H1 (cell line): Measurements from ENCODE around the gene RBM15B. TPM values are rescaled to one million over a fixed set of nuclear protein-coding genes. Genes with fewer than 3 reads are reported as not detected.

Experiments used
- CTCF ChIA-PET: fragments of 300-600 bp; sonication (Branson Sonifier 250); formaldehyde crosslinking; loops from one replicate; lab custom pipeline; 2021; ENCODE audit not compliant: partially characterized antibody; lab: Charles Lee
- POLR2A ChIA-PET: fragments of 300-600 bp; sonication (Branson Sonifier 250); formaldehyde crosslinking; loops from one replicate; lab custom pipeline; 2021; ENCODE audit warnings: inconsistent platforms; ENCODE audit not compliant: partially characterized antibody; lab: Charles Lee
- DNase-seq, 2 experiments: peaks; one replicate each; pipeline versions ENCODE4 v3.0.0 to v3.0.0-alpha.2; 2010 to 2022; ENCODE audit warnings: low spot score in 2 of 2, low read depth in 1 of 2, mixed read lengths in 1 of 2
- FAIRE-seq: peaks from 2 replicates; lab custom pipeline; 2011; peaks lifted over from hg19 to GRCh38; lab: Jason Lieb, UNC
- H2AFZ ChIP-seq: 2 replicates; pipeline ENCODE4 v1.8.1; 2012; ENCODE audit warnings: low read length, inconsistent platforms
- H2AK5ac ChIP-seq: 2 replicates; pipeline ENCODE4 v1.6.1; 2013; ENCODE audit warnings: low read depth, low read length
- H2BK120ac ChIP-seq: replicated peaks from 2 replicates; pipeline ENCODE3; 2013; ENCODE audit warnings: low read depth, low read length, inconsistent platforms
- H2BK12ac ChIP-seq: 2 replicates; pipeline ENCODE4 v1.6.1; 2013; ENCODE audit warnings: low read depth, low read length
- H2BK15ac ChIP-seq: 2 replicates; pipeline ENCODE4 v1.6.1; 2013; ENCODE audit warnings: low read length
- H2BK20ac ChIP-seq: 2 replicates; pipeline ENCODE4 v1.6.1; 2013; ENCODE audit warnings: low read length
- H2BK5ac ChIP-seq: 2 replicates; pipeline ENCODE4 v1.6.1; 2013; ENCODE audit warnings: low read depth, low read length
- H3K14ac ChIP-seq: 2 replicates; pipeline ENCODE4 v1.6.1; 2013; ENCODE audit warnings: inconsistent platforms; ENCODE audit not compliant: insufficient read length
- H3K18ac ChIP-seq: 2 replicates; pipeline ENCODE4 v1.6.1; 2013; ENCODE audit warnings: low read length; ENCODE audit errors: extremely low read depth
- H3K23ac ChIP-seq: 2 replicates; pipeline ENCODE4 v1.6.1; 2013; ENCODE audit warnings: inconsistent platforms; ENCODE audit not compliant: insufficient read length
- H3K23me2 ChIP-seq: 2 replicates; pipeline ENCODE4 v1.6.1; 2013; ENCODE audit warnings: low read depth, low read length
- H3K27ac ChIP-seq: 2 replicates; pipeline ENCODE4 v1.6.1; 2011; ENCODE audit warnings: low read depth, low read length, inconsistent platforms
- H3K27me3 ChIP-seq, 4 experiments: replicated peaks in 1 of 4; 1 replicate in 1 of 4; 2 replicates in 3 of 4; pipeline versions ENCODE4 v1.6.1 to v1.8.1; 2011 to 2013; ENCODE audit warnings: low read length in 3 of 4, mild to moderate bottlenecking in 3 of 4, inconsistent platforms in 2 of 4, mixed read lengths in 2 of 4, moderate library complexity in 1 of 4; ENCODE audit not compliant: control insufficient read depth in 3 of 4, insufficient read depth in 3 of 4; ENCODE audit errors: extremely low read depth in 1 of 4
- H3K36me3 ChIP-seq, 4 experiments: 2 replicates each; pipeline versions ENCODE4 v1.6.1 to v1.8.1; 2011 to 2013; ENCODE audit warnings: mild to moderate bottlenecking in 4 of 4, low read length in 3 of 4, moderate library complexity in 2 of 4, control low read depth in 1 of 4, inconsistent platforms in 1 of 4; ENCODE audit not compliant: insufficient read depth in 4 of 4, control insufficient read depth in 2 of 4
- H3K4ac ChIP-seq: replicated peaks from 2 replicates; pipeline ENCODE3; 2013; ENCODE audit warnings: low read length, low read depth, mixed read lengths, inconsistent platforms; ENCODE audit not compliant: insufficient read length
- H3K4me1 ChIP-seq, 4 experiments: replicated peaks in 1 of 4; 1 replicate in 1 of 4; 2 replicates in 3 of 4; pipeline versions ENCODE4 v1.6.1 to v1.8.1; 2011 to 2013; ENCODE audit warnings: low read length in 3 of 4, inconsistent platforms in 2 of 4, mixed read lengths in 1 of 4; ENCODE audit not compliant: insufficient read depth in 4 of 4, control insufficient read depth in 3 of 4
- H3K4me2 ChIP-seq, 2 experiments: 2 replicates each; pipeline versions ENCODE4 v1.6.1 to v1.8.1; 2011 to 2013; ENCODE audit warnings: low read depth in 2 of 2, low read length in 2 of 2, control low read depth in 1 of 2, inconsistent platforms in 1 of 2, mild to moderate bottlenecking in 1 of 2; ENCODE audit not compliant: insufficient read depth in 1 of 2
- H3K4me3 ChIP-seq, 4 experiments: fragments of 200-600, 300-600 bp in 1 of 4; sonication (generic), shearing (Covaris generic), sonication (Bioruptor Twin) in 1 of 4; 2 replicates each; pipeline versions ENCODE4 v1.5.1 to v1.8.1; 2011 to 2016; ENCODE audit warnings: low read length in 4 of 4, low read depth in 3 of 4, control low read depth in 2 of 4, inconsistent platforms in 2 of 4, mild to moderate bottlenecking in 2 of 4, mixed read lengths in 1 of 4, moderate library complexity in 1 of 4; ENCODE audit not compliant: insufficient read depth in 2 of 4; ENCODE audit errors: extremely low read depth in 1 of 4
- H3K56ac ChIP-seq: replicated peaks from 2 replicates; pipeline ENCODE3; 2013; ENCODE audit warnings: low read depth, mild to moderate bottlenecking, mixed read lengths, low read length, inconsistent platforms; ENCODE audit not compliant: insufficient read length
- H3K79me1 ChIP-seq: 2 replicates; pipeline ENCODE4 v1.6.1; 2013; ENCODE audit warnings: low read depth, low read length, control low read depth
- H3K79me2 ChIP-seq, 2 experiments: 2 replicates each; pipeline versions ENCODE4 v1.6.1 to v1.8.1; 2012 to 2013; ENCODE audit warnings: low read length in 2 of 2, mild to moderate bottlenecking in 2 of 2, inconsistent platforms in 1 of 2; ENCODE audit not compliant: insufficient read depth in 2 of 2, control insufficient read depth in 1 of 2
- H3K9ac ChIP-seq, 4 experiments: replicated peaks in 1 of 4; 1 replicate in 1 of 4; 2 replicates in 3 of 4; pipeline versions ENCODE4 v1.6.1 to v1.8.1; 2011 to 2013; ENCODE audit warnings: low read depth in 3 of 4, low read length in 3 of 4, control low read depth in 2 of 4, mild to moderate bottlenecking in 2 of 4, moderate library complexity in 2 of 4, inconsistent platforms in 1 of 4; ENCODE audit errors: extremely low read depth in 1 of 4
- H3K9me3 ChIP-seq, 2 experiments: 2 replicates each; pipeline versions ENCODE4 v1.6.1 to v1.8.1; 2012 to 2013; ENCODE audit warnings: mild to moderate bottlenecking in 2 of 2, moderate library complexity in 2 of 2, control low read depth in 1 of 2, inconsistent platforms in 1 of 2, low read depth in 1 of 2, low read length in 1 of 2, mixed read lengths in 1 of 2; ENCODE audit not compliant: insufficient read depth in 2 of 2
- H4K20me1 ChIP-seq, 2 experiments: replicated peaks in 1 of 2; 2 replicates each; pipeline versions ENCODE3 to v1.8.1; 2011 to 2013; ENCODE audit warnings: inconsistent platforms in 2 of 2, low read length in 2 of 2, mild to moderate bottlenecking in 1 of 2; ENCODE audit not compliant: insufficient read depth in 2 of 2, control insufficient read depth in 1 of 2
- H4K5ac ChIP-seq: 2 replicates; pipeline ENCODE4 v1.6.1; 2013; ENCODE audit warnings: low read length, low read depth, mixed read lengths, inconsistent platforms; ENCODE audit not compliant: insufficient read length
- H4K8ac ChIP-seq: 2 replicates; pipeline ENCODE4 v1.8.0; 2013; ENCODE audit warnings: mild to moderate bottlenecking, moderate library complexity, low read length, inconsistent platforms; ENCODE audit not compliant: insufficient read depth; ENCODE audit errors: extremely low read depth
- H4K91ac ChIP-seq: replicated peaks from 2 replicates; pipeline ENCODE3; 2013; ENCODE audit warnings: low read length, mixed read lengths, inconsistent platforms; ENCODE audit not compliant: insufficient read length
- BCL11A ChIP-seq, 2 experiments: IDR thresholded peaks; one replicate each; pipeline ENCODE4 v1.6.1; 2011; ENCODE audit warnings: low read depth in 2 of 2, low read length in 2 of 2, mild to moderate bottlenecking in 2 of 2
- POLR2AphosphoS5 ChIP-seq: IDR thresholded peaks from 2 replicates; pipeline ENCODE4 v1.6.1; 2011; ENCODE audit warnings: low read depth, low read length
- WGBS, 2 experiments: shearing (Covaris generic) in 1 of 2; methylation state at CpG; one replicate each; pipeline versions ENCODE4 v1.1.6 to v1.1.7; 2013 to 2015; ENCODE audit warnings: low lambda C conversion rate in 2 of 2, mixed read lengths in 2 of 2, inconsistent platforms in 1 of 2, low coverage in 1 of 2, missing lambda C conversion rate in 1 of 2; ENCODE audit not compliant: insufficient replicate concordance in 2 of 2, insufficient coverage in 1 of 2, insufficient read length in 1 of 2; ENCODE audit errors: extremely low coverage in 1 of 2, missing lambda C conversion rate in 1 of 2; 5-methylcytosine and 5-hydroxymethylcytosine counted together
- polyA plus RNA-seq, 7 experiments: library from polyadenylated mRNA; depleted of rRNA in 3 of 7; stranded (reverse) in 5 of 7; unstranded in 2 of 7; fragments of >200 nt in 5 of 7; fragments of 200-250 nt in 2 of 7; gene quantifications; 1 replicate in 5 of 7; 2 replicates in 1 of 7; 4 replicates in 1 of 7; pipeline versions ENCODE4 v1.2.1 to v1.2.3, GENCODE V29; 2011 to 2013; ENCODE audit warnings: missing spikeins in 2 of 7, mixed read lengths in 2 of 7
- total RNA-seq: library from RNA; stranded (reverse); fragmentation: NEBNext Ultra II Directional; extraction: Animal tissue kit (Norgen Biotek cat#: 25700); gene quantifications from 2 replicates; pipeline ENCODE4 v1.2.1, GENCODE V29; 2021

The RBM15B gene
- total and polyA plus RNA-seq, 2 of the 8 experiments (the other 6 are each of a cell fraction or from before 2014, with no cell fraction given) = 22.2 to 59.1 TPM

DNA sequence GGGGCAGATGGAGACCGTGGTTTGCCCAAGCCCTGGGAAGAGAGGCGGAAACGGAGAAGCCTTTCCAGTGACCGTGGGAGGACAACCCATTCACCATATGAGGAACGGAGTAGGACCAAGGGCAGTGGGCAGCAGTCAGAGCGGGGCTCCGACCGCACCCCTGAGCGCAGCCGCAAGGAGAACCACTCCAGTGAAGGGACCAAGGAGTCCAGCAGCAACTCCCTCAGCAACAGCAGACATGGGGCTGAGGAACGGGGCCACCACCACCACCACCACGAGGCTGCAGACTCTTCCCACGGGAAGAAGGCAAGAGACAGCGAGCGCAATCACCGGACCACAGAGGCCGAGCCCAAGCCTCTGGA lies 2.0 kb downstream of the RBM15B start:
- Histone ChIP-seq H3K79me2 (peaks cover 22 to 45% of the 10 kb centered on the region in 2 experiments), H2AK5ac (no peak overlapping the region), H3K56ac (no peak overlapping the region), H3K27ac (no peak overlapping the region), H3K4me2 (peak overlapping the region; percentile 52 to 89; a peak in 2 of 4 replicates), H4K20me1 (peaks cover 38 to 42% of the 10 kb centered on the region in 2 experiments), H2BK5ac (0 out of 2 replicates have a peak overlapping the region, but pooled peaks have one; percentile 25), H2BK12ac (no peak overlapping the region), H3K9me3 (no peaks in the 10 kb centered on the region; a peak in 1 of 4 replicates), H2BK120ac (no peak overlapping the region), H4K91ac (no peak overlapping the region), H3K9ac (no peak overlapping the region), H3K36me3 (peaks cover 32 to 77% (median 43%) of the 10 kb centered on the region in 4 experiments), H3K4me1 (peaks cover 0 to 23% (median 14%) of the 10 kb centered on the region in 4 experiments; a peak in 5 of 7 replicates), H3K23me2 (peaks cover 9% of the 10 kb centered on the region; the same call in 1 of the 2 replicates), H3K27me3 (no peaks in the 10 kb centered on the region), H3K79me1 (peaks cover 17% of the 10 kb centered on the region), H3K4me3 (peak overlapping the region in 1 of 4 experiments; percentile 83; a peak in 2 of 8 replicates), H4K5ac (no peak overlapping the region), H2BK15ac (no peak overlapping the region), H3K18ac (no peak overlapping the region), H2AFZ (no peak overlapping the region), H3K23ac (no peak overlapping the region), H4K8ac (peak overlapping the region; percentile 32; the same call in 1 of the 2 replicates), H3K14ac (no peak overlapping the region), H3K4ac (no peak overlapping the region), H2BK20ac (no peak overlapping the region)
- WGBS, 2 experiments = 91% methylated on average over 14 of the region's 17 CpGs; no CpG with 5 or more reads in 1 of the 2 experiments
- ChIA-PET CTCF (interaction anchor here (1.1 to 2.2 kb wide), 7 partner anchors 10 to 778 kb away, joined by 3 to 8 read pairs (median 4); no protein-coding TSS in a partner anchor), POLR2A (interaction anchor here (1.0 to 2.8 kb wide), 12 partner anchors 8 to 414 kb away, joined by 3 to 9 read pairs (median 6); partner anchors contain the start of genes DCAF1 and MANF)
- TF ChIP-seq BCL11A (IDR thresholded peaks at IDR 0.05; ENCODE audit: low read depth in 2 of 2, low read length in 2 of 2) (no peak), POLR2AphosphoS5 (peak; percentile 36; the same call in 1 of the 2 replicates)
- DNase-seq (no peak), FAIRE-seq (no peak)
